Endothelial cell of umbilical vein (primary cell): Measurements from ENCODE around the gene CYFIP1. TPM values are rescaled to one million over a fixed set of nuclear protein-coding genes. Genes with fewer than 3 reads are reported as not detected.

ENCODE experiments used
- BruUV-seq: library from RNA; stranded (reverse); fragments of 400-500 nt; replicated peaks from 2 replicates; lab custom pipeline; 2021; lab: Mats Ljungman, UMichigan
- CTCF ChIA-PET: fragments of 300-600, 350-600 bp; sonication (Branson Sonifier 250); formaldehyde crosslinking; loops from one replicate; lab custom pipeline; 2021; ENCODE audit warnings: antibody characterized with exemption, inconsistent platforms; lab: Charles Lee
- POLR2A ChIA-PET: fragments of 300-600, 350-600 bp; sonication (Branson Sonifier 250); formaldehyde crosslinking; loops from one replicate; lab custom pipeline; 2021; ENCODE audit warnings: antibody characterized with exemption, inconsistent platforms; lab: Charles Lee
- DNase-seq: peaks from one replicate; pipeline ENCODE4 v3.0.0-alpha.2; 2011; ENCODE audit warnings: low read depth, low spot score
- FAIRE-seq: peaks from 2 replicates; lab custom pipeline; 2011; peaks lifted over from hg19 to GRCh38; lab: Jason Lieb, UNC
- H2AFZ ChIP-seq: 2 replicates; pipeline ENCODE4 v1.6.0; 2012; ENCODE audit warnings: low read depth, low read length, control low read depth, inconsistent platforms
- H3K27ac ChIP-seq: 2 replicates; pipeline ENCODE4 v1.5.1; 2011; ENCODE audit warnings: low read depth, mild to moderate bottlenecking, control low read depth, low read length, moderate library complexity; ENCODE audit not compliant: insufficient read depth
- H3K27me3 ChIP-seq, 2 experiments: 2 replicates each; pipeline versions ENCODE4 v1.6.0 to v1.6.1; 2011; ENCODE audit warnings: low read length in 2 of 2, mixed read lengths in 1 of 2; ENCODE audit not compliant: control insufficient read depth in 2 of 2, insufficient read depth in 2 of 2
- H3K36me3 ChIP-seq, 2 experiments: 2 replicates in 1 of 2; 3 replicates in 1 of 2; pipeline ENCODE4 v1.5.1; 2011; ENCODE audit warnings: low read length in 2 of 2, mild to moderate bottlenecking in 1 of 2, moderate library complexity in 1 of 2; ENCODE audit not compliant: control insufficient read depth in 2 of 2, insufficient read depth in 2 of 2; ENCODE audit errors: extremely low read depth in 1 of 2
- H3K4me1 ChIP-seq: 3 replicates; pipeline ENCODE4 v1.5.1; 2011; ENCODE audit warnings: mild to moderate bottlenecking, low read length; ENCODE audit not compliant: control insufficient read depth, insufficient read depth; ENCODE audit errors: extremely low read depth
- H3K4me2 ChIP-seq: 2 replicates; pipeline ENCODE4 v1.6.1; 2011; ENCODE audit warnings: low read length, control low read depth, mixed read lengths; ENCODE audit not compliant: insufficient read depth
- H3K4me3 ChIP-seq, 3 experiments: fragments of 200-600 bp in 1 of 3; sonication (generic), shearing (Covaris generic) in 1 of 3; replicated peaks in 1 of 3; 2 replicates each; pipeline ENCODE4 v1.5.1; 2011 to 2016; ENCODE audit warnings: control low read depth in 3 of 3, low read length in 3 of 3, mild to moderate bottlenecking in 2 of 3, inconsistent platforms in 1 of 3, low read depth in 1 of 3, moderate library complexity in 1 of 3; ENCODE audit not compliant: insufficient read depth in 1 of 3
- H3K79me2 ChIP-seq: 2 replicates; pipeline ENCODE4 v1.6.0; 2012; ENCODE audit warnings: low read length, inconsistent platforms; ENCODE audit not compliant: control insufficient read depth, insufficient read depth
- H3K9ac ChIP-seq: replicated peaks from 2 replicates; pipeline ENCODE3; 2011; ENCODE audit warnings: low read length, control low read depth; ENCODE audit not compliant: insufficient read depth; ENCODE audit errors: extremely low read depth
- H3K9me1 ChIP-seq: replicated peaks from 3 replicates; pipeline ENCODE4 v1.6.0; 2011; ENCODE audit warnings: mild to moderate bottlenecking, low read length; ENCODE audit not compliant: control insufficient read depth, insufficient read depth; ENCODE audit errors: extremely low read depth
- H3K9me3 ChIP-seq: replicated peaks from 2 replicates; pipeline ENCODE4 v1.5.1; 2012; ENCODE audit warnings: low read length, inconsistent platforms; ENCODE audit not compliant: control insufficient read depth, insufficient read depth
- H4K20me1 ChIP-seq: replicated peaks from 2 replicates; pipeline ENCODE3; 2011; ENCODE audit warnings: mild to moderate bottlenecking, low read length; ENCODE audit not compliant: control insufficient read depth, insufficient read depth; ENCODE audit errors: extremely low read depth
- EZH2 ChIP-seq: IDR thresholded peaks from 2 replicates; pipeline ENCODE4 v1.6.1; 2012; ENCODE audit warnings: borderline replicate concordance, low read depth, mild to moderate bottlenecking, moderate library complexity, low read length, inconsistent platforms; ENCODE audit not compliant: severe bottlenecking
- FOS ChIP-seq: IDR thresholded peaks from 2 replicates; pipeline ENCODE4 v1.6.1; 2011; ENCODE audit warnings: mild to moderate bottlenecking, low read length, moderate library complexity, borderline replicate concordance; ENCODE audit not compliant: insufficient read depth
- GATA2 ChIP-seq: IDR thresholded peaks from 2 replicates; pipeline ENCODE4 v1.7.0; 2011; ENCODE audit warnings: low read depth, mild to moderate bottlenecking, moderate library complexity, mixed read lengths, low read length; ENCODE audit not compliant: insufficient read length, insufficient read depth
- JUN ChIP-seq: IDR thresholded peaks from 2 replicates; pipeline ENCODE4 v1.6.1; 2011; ENCODE audit warnings: borderline replicate concordance, low read depth; ENCODE audit not compliant: insufficient read length, insufficient read depth
- MYC ChIP-seq: IDR thresholded peaks from one replicate; pipeline ENCODE4 v1.6.1; 2011; ENCODE audit warnings: mild to moderate bottlenecking, low read depth, low read length
- POLR2A ChIP-seq: IDR thresholded peaks from 2 replicates; pipeline ENCODE4 v1.6.1; 2012; ENCODE audit warnings: low read depth, mild to moderate bottlenecking, control low read depth, low read length
- POLR2AphosphoS5 ChIP-seq: IDR thresholded peaks from 2 replicates; pipeline ENCODE4 v1.6.1; 2012; ENCODE audit warnings: low read depth, mild to moderate bottlenecking, control low read depth, low read length, moderate library complexity; ENCODE audit not compliant: insufficient read depth
- dilution Hi-C: fragments of 300-500 bp; cut with MboI; formaldehyde crosslinking; loops from one replicate; pipeline ENCODE4 v1.15.0; 2019; ENCODE audit warnings: low sequenced_read_pairs; ENCODE audit not compliant: extremely low pct_ligation_motif_present
- intact Hi-C: fragments of 100-400 bp; cut with micrococcal nuclease; formaldehyde crosslinking; loops from one replicate; pipeline ENCODE4 v1.10.0; 2022
- polyA plus RNA-seq, 4 experiments: library from polyadenylated mRNA; depleted of rRNA in 3 of 4; stranded (reverse) in 3 of 4; unstranded in 1 of 4; fragments of >200 nt; gene quantifications; 2 replicates each; pipeline versions ENCODE4 v1.2.1 to v1.2.3, GENCODE V29; 2011 to 2012; ENCODE audit warnings: missing spikeins in 1 of 4
- total RNA-seq: library from RNA; stranded (reverse); gene quantifications from 2 replicates; pipeline ENCODE4 v1.2.3, GENCODE V29; 2021
- TF ChIP-seq, protein P1 (sequence below): IDR thresholded peaks from 2 replicates; pipeline ENCODE4 v1.6.1; 2011; ENCODE audit not compliant: insufficient read depth, insufficient read length
- TF ChIP-seq, protein P2 (sequence below), 2 donors: IDR thresholded peaks; 1 replicate in 1 of 2; 2 replicates in 1 of 2; pipeline ENCODE4 v1.5.1; 2011; ENCODE audit warnings: low read length in 2 of 2, mild to moderate bottlenecking in 2 of 2, moderate library complexity in 2 of 2, control low read depth in 1 of 2, inconsistent platforms in 1 of 2, low read depth in 1 of 2; ENCODE audit not compliant: insufficient read depth in 1 of 2; ENCODE audit errors: extremely low read depth in 1 of 2

CYFIP1 gene
- total and polyA plus RNA-seq, 2 donors (not counting 3 experiments of a cell fraction or from before 2014, with no cell fraction given): 81.4 to 158 TPM

GRCh38 chr15:22890296-22890695 lies 89.9 kb downstream of the CYFIP1 start:
- TF ChIP-seq POLR2AphosphoS5 (no peak), MYC (no peak), EZH2 (no peak), JUN (no peak)
- Histone ChIP-seq H2AFZ (no peak overlapping the region), H3K4me3 (no peak overlapping the region), H3K9me1 (no peaks in the 10 kb centered on the region), H3K36me3 (peaks cover 8% of the 10 kb centered on the region in 2 experiments), H3K79me2 (no peaks in the 10 kb centered on the region), H3K9me3 (no peaks in the 10 kb centered on the region), H3K27me3 (no peaks in the 10 kb centered on the region), H3K9ac (no peak overlapping the region), H3K4me1 (peaks cover 4% of the 10 kb centered on the region), H3K27ac (no peak overlapping the region), H4K20me1 (no peaks in the 10 kb centered on the region), H3K4me2 (no peak overlapping the region)
- POLR2A ChIA-PET: no interaction called here
- dilution Hi-C loops: no loop called here
- CTCF ChIA-PET: no interaction called here
- FAIRE-seq (no peak), DNase-seq (no peak)
- BruUV-seq: no TSS peak
- intact Hi-C loops: no loop called here

- TF ChIP-seq, protein P1, sequence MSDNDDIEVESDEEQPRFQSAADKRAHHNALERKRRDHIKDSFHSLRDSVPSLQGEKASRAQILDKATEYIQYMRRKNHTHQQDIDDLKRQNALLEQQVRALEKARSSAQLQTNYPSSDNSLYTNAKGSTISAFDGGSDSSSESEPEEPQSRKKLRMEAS: no peak
- TF ChIP-seq, protein P2, sequence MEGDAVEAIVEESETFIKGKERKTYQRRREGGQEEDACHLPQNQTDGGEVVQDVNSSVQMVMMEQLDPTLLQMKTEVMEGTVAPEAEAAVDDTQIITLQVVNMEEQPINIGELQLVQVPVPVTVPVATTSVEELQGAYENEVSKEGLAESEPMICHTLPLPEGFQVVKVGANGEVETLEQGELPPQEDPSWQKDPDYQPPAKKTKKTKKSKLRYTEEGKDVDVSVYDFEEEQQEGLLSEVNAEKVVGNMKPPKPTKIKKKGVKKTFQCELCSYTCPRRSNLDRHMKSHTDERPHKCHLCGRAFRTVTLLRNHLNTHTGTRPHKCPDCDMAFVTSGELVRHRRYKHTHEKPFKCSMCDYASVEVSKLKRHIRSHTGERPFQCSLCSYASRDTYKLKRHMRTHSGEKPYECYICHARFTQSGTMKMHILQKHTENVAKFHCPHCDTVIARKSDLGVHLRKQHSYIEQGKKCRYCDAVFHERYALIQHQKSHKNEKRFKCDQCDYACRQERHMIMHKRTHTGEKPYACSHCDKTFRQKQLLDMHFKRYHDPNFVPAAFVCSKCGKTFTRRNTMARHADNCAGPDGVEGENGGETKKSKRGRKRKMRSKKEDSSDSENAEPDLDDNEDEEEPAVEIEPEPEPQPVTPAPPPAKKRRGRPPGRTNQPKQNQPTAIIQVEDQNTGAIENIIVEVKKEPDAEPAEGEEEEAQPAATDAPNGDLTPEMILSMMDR (IDR thresholded peaks at IDR 0.05; ENCODE audit: extremely low read depth in 1 of 2, insufficient read depth in 1 of 2, low read depth in 1 of 2, low read length in 2 of 2): no peak
- TF ChIP-seq JUN (no peak), POLR2AphosphoS5 (no peak), MYC (no peak), FOS (no peak), EZH2 (no peak), POLR2A (no peak), GATA2 (no peak)
- no peak overlapping the region for H3K4me3 ChIP-seq
- H2AFZ ChIP-seq: no peak overlapping the region
- H3K4me2 ChIP-seq: no peak overlapping the region
- dilution Hi-C loops: no loop called here
- no peaks in the 10 kb centered on the region for H3K9me3 ChIP-seq
- no peak overlapping the region for H3K27ac ChIP-seq
- no peaks in the 10 kb centered on the region for H3K27me3 ChIP-seq
- no TSS peak for BruUV-seq
- POLR2A ChIA-PET: no interaction called here
- no peak for FAIRE-seq
- no peak for DNase-seq
- no peaks in the 10 kb centered on the region for H4K20me1 ChIP-seq
- H3K79me2 ChIP-seq: no peaks in the 10 kb centered on the region
- H3K36me3 ChIP-seq: peaks cover 8% of the 10 kb centered on the region in 2 experiments
- intact Hi-C loops: no loop called here
- CTCF ChIA-PET: no interaction called here
- no peak overlapping the region for H3K9ac ChIP-seq
- peaks cover 4% of the 10 kb centered on the region for H3K4me1 ChIP-seq
- H3K9me1 ChIP-seq: no peaks in the 10 kb centered on the region
Measured at GRCh38 chr15:22889146-22889818, 90.9 kb downstream of the CYFIP1 start.
